Posterior cingulate gyrus (tissue), 11 donors: Measurements from ENCODE around the gene SNX30.

Source experiments
- DNase-seq, 10 donors: peaks; one replicate each; pipeline versions ENCODE4 v3.0.0 to v3.0.0-alpha.2; 2020 to 2021; ENCODE audit warnings: mixed read lengths in 3 of 10
- intact Hi-C: fragments of 100-400 bp; cut with DNase I; formaldehyde crosslinking; loops from one replicate; pipeline ENCODE4 v1.15.1; 2023

The SNX30 gene

DNA sequence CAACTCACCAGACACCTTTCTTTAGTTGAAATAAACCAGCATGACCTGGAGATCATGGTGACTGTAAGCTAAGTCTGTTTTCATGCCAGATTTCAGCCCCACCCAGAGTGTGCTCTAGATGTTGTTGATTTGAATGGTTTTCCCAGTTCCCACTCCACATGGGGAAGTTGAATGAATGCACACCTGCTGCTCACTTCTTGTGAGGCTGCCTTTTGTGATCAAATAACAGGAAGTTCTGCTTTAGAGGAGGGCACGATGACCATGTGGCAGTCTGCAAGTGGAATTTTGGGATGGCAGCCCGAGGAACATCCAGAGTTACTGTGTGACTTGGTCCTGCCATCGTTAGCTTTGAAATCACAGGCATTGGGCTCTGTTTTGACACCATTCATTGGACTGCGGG lies 121.5 kb downstream of the SNX30 start:
- intact Hi-C loops: no loop called here
- no peak for DNase-seq

GRCh38 chr9:112873773-112874405 lies 123.3 kb downstream of the SNX30 start:
- intact Hi-C loops: no loop called here
- DNase-seq: peak in 1 of 10 donors; percentile 43

DNA sequence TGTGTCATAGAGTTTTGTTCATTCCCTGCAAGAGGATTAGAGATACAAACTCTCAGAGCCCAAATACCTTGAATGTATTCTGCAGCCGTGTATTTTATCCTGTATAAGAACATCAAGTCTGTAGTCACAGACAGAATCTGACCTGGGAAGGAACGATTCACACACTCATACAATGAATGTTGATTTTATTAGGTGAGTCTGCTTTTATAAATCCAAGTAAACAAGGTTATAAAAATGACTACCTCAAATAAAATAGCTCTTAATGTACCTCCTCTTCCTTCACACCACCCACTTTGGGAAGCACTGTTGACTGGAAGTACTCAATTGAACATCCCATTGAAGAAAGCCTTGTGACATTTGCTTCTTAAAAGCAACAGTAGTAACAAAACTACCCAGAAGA lies 128.2 kb downstream of the SNX30 start:
- no peak for DNase-seq
- intact Hi-C loops: no loop called here

- no peak for DNase-seq
- intact Hi-C loops: no loop called here
Observed at GRCh38 chr9:112880650-112881049, 130.1 kb downstream of the SNX30 start.

- DNase-seq: no peak
- intact Hi-C loops: no loop called here
Observed at GRCh38 chr9:112881331-112881730, 130.8 kb downstream of the SNX30 start.

DNA sequence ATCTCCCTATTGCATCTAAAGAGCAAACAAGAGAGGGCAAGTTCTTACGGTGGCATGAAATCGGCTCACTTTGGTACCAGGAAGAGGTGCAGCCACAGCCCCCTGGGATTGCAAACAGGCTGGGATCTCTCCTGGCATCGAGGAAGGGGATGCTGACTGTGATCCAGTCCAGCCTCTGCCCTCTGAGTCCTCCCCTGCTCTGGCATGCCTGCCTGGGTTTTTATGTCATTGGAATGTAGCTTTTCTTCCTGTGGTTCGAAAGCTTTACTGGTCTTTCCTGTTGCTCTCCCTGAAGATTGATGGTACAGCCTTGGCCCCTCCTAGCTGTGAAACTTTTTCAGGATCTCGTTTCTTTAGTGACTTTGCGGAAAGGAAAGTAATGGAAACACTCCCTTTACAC lies 133.5 kb downstream of the SNX30 start:
- intact Hi-C loops: no loop called here
- DNase-seq: no peak

GRCh38 chr9:112884721-112885120 lies 134.2 kb downstream of the SNX30 start:
- no peak for DNase-seq
- intact Hi-C loops: no loop called here

- DNase-seq: no peak
- intact Hi-C loops: no loop called here
Observed at GRCh38 chr9:112885324-112885723, 134.8 kb downstream of the SNX30 start.

- no peak for DNase-seq
- intact Hi-C loops: no loop called here
Observed at GRCh38 chr9:112886351-112886750, 135.8 kb downstream of the SNX30 start.

DNA sequence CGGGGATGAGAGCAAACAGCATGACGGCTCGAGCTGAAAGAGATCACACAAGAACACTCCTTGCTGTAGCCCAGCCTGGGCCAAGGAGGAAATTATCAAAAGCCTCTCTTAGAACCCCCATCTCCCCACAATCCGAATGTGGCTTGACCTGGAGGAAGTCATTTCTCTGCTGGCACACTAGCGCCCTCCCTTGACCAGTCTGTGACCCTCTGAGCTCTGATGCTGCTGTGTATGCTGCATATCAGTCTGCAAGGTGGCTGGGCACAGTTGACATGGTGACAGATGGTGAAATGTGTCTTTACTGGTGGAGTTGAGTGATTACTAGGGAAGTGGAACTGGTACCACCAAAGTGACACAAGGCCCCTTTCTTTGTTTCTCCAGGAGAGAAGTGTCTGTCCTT lies 136.8 kb downstream of the SNX30 start:
- intact Hi-C loops: no loop called here

GRCh38 chr9:112890106-112891081 lies 139.8 kb downstream of the SNX30 start, which contains the start of gene SLC46A2:
SLC46A2 (minus strand) TSS chr9:112890876; CDS start chr9:112890681, 195 bp downstream.
- intact Hi-C loops: no loop called here

More for the DNA sequence above, 136.8 kb downstream of the SNX30 start:
- DNase-seq: peak in 2 of 10 donors; percentile 15 to 27

GRCh38 chr9:112891521-112891920 lies 141.0 kb downstream of the SNX30 start:
- intact Hi-C loops: no loop called here
- DNase-seq: no peak

More at GRCh38 chr9:112890106-112891081, 139.8 kb downstream of the SNX30 start, which contains the start of gene SLC46A2:
- peak in 5 of 10 donors; percentile 28 to 90 (median 33) for DNase-seq

DNA sequence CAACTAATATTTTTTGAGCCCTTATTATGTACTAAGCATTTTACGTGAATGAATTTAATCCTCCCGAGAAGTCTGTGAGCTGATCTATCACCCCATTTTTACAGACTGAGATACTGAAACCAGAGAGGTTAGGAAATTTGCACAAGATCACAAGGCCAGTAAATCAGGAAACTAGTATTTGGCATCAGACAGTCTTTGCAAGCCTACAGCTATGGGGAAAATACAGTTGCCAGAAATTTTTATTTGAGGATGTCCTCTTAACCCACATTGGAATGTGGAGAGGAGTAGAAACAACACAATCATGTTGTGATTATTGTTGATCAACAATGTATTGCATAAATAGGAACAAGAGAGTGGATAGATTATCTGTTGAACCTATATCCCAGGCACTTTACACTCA lies 142.4 kb downstream of the SNX30 start:
- intact Hi-C loops: no loop called here
- DNase-seq: no peak

DNA sequence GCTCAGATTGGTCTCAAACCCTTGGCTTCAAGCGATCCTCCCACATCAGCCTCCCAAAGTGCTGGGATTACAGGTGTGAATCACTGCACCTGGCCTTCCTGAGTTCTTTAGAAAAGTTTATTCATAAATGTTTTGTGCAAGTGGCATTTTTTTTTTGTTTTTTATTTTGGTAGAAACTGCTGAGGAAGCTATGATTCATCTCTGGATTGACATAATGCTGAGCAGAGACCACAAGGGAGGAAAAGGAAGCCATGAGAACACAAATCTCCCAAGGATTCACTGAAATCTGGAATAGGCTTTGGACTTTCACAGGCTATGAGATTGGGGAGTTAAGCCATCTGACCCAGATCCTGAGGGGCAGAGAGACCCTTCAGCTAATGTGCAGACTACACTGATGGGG lies 143.5 kb downstream of the SNX30 start:
- no peak for DNase-seq
- intact Hi-C loops: no loop called here

- intact Hi-C loops: no loop called here
- DNase-seq: no peak
Observed at GRCh38 chr9:112894699-112895098, 144.1 kb downstream of the SNX30 start.

DNA sequence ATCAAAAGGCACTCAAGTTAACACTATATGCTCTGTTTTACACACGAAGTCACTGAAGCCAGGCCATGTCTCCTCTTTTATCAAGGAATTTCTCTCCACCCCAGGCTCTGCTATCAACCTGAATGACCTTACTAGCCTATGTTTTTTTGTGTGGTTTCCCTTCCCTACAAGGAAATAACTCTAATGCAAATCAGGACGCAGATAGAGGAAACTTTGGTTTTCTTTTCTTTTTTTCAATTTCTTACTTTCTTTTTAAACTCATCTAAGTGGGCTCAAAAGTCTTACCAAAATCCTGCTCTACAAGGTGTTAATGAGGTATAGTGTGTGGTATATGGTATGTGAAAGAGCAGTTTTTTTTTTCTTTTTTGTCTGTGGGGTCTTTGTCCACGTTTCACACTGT lies 145.6 kb downstream of the SNX30 start:
- intact Hi-C loops: no loop called here
- DNase-seq: no peak

GRCh38 chr9:112898872-112899311 lies 148.3 kb downstream of the SNX30 start:
- DNase-seq: no peak
- intact Hi-C loops: no loop called here

DNA sequence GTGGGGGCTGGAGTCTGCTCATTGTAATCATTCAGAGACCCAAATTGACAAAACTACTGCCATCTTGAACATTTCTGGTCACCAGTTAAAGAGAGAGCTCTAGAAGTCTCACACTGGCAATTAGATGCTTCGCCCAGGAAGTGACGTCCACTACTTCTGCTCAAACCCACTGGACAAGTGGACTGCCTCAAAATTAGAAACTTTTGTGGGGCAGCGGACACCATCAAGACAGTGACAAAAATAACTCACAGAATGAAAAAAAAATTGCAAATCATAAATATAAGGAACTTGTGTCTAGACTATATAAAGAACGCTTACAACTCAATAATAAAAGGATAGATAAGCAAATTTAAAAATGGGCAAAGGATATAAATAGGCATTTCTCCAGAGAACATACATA lies 149.9 kb downstream of the SNX30 start:
- intact Hi-C loops: no loop called here
- DNase-seq: no peak

GRCh38 chr9:112900901-112901300 lies 150.3 kb downstream of the SNX30 start:
- intact Hi-C loops: no loop called here
- DNase-seq: no peak

GRCh38 chr9:112905084-112905483 lies 154.5 kb downstream of the SNX30 start:
- intact Hi-C loops: no loop called here
- DNase-seq: no peak

GRCh38 chr9:112911736-112912135 lies 161.2 kb downstream of the SNX30 start:
- no peak for DNase-seq
- intact Hi-C loops: no loop called here

GRCh38 chr9:112912636-112913035 lies 162.1 kb downstream of the SNX30 start:
- intact Hi-C loops: no loop called here
- DNase-seq: no peak
